ENCODE data around the gene CEMIP. TPM values are rescaled to one million over a fixed set of nuclear protein-coding genes. Genes with fewer than 3 reads are reported as not detected.

The CEMIP gene
- total and polyA plus RNA-seq, 2 of the 13 experiments (the other 11 are each of a cell fraction or from before 2014, with no cell fraction given) = 4.3 to 28.5 TPM

GRCh38 chr15:80888846-80889245 lies 109.7 kb downstream of the CEMIP start:
- ChIA-PET CTCF (ENCODE audit: low intra/inter-chr PET ratio, low total read pairs) (no interaction called here), POLR2A (no interaction called here)
- no peak overlapping the region for H3K27ac ChIP-seq (ENCODE audit: extremely low read length, insufficient read depth, low read length)
- WGBS (ENCODE audit: low lambda C conversion rate) = 93% methylated on average over 3 of the region's 3 CpGs
- intact Hi-C loops (cut with micrococcal nuclease; ENCODE audit: unreplicated experiment) = no loop called here
- no TSS peak for BruUV-seq (replicated peaks)
- no peak overlapping the region for H3K4me3 ChIP-seq (replicated peaks in 1 of 3; ENCODE audit: insufficient read depth in 1 of 3, low read depth in 2 of 3, low read length in 3 of 3)
- H3K9ac ChIP-seq (ENCODE audit: insufficient read depth, low read depth, low read length) = no peak overlapping the region
- H3K27me3 ChIP-seq (ENCODE audit: control insufficient read depth in 1 of 2, insufficient read depth in 2 of 2, low read length in 2 of 2) = no peaks in the 10 kb centered on the region
- ATAC-seq = no peak
- no peaks in the 10 kb centered on the region for H3K4me1 ChIP-seq (ENCODE audit: insufficient read depth, low read length)
- TF ChIP-seq, protein P1, sequence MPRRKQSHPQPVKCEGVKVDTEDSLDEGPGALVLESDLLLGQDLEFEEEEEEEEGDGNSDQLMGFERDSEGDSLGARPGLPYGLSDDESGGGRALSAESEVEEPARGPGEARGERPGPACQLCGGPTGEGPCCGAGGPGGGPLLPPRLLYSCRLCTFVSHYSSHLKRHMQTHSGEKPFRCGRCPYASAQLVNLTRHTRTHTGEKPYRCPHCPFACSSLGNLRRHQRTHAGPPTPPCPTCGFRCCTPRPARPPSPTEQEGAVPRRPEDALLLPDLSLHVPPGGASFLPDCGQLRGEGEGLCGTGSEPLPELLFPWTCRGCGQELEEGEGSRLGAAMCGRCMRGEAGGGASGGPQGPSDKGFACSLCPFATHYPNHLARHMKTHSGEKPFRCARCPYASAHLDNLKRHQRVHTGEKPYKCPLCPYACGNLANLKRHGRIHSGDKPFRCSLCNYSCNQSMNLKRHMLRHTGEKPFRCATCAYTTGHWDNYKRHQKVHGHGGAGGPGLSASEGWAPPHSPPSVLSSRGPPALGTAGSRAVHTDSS (CRISPR knock-in tag; conservative IDR thresholded peaks at IDR 0.05) = no peak
- TF ChIP-seq, protein P2, sequence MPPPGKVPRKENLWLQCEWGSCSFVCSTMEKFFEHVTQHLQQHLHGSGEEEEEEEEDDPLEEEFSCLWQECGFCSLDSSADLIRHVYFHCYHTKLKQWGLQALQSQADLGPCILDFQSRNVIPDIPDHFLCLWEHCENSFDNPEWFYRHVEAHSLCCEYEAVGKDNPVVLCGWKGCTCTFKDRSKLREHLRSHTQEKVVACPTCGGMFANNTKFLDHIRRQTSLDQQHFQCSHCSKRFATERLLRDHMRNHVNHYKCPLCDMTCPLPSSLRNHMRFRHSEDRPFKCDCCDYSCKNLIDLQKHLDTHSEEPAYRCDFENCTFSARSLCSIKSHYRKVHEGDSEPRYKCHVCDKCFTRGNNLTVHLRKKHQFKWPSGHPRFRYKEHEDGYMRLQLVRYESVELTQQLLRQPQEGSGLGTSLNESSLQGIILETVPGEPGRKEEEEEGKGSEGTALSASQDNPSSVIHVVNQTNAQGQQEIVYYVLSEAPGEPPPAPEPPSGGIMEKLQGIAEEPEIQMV (CRISPR knock-in tag; IDR thresholded peaks at IDR 0.05; ENCODE audit: low read depth) = no peak
- no peak for TF ChIP-seq IKZF5 (CRISPR knock-in tag; IDR thresholded peaks at IDR 0.05)
- TF ChIP-seq HNRNPK (IDR thresholded peaks at IDR 0.05; ENCODE audit: low read depth, low read length, poor library complexity, severe bottlenecking) = no peak
- no peaks in the 10 kb centered on the region for H3K79me2 ChIP-seq (ENCODE audit: insufficient read depth, low read length)
- H3K9me3 ChIP-seq (ENCODE audit: low read length) = no peaks in the 10 kb centered on the region
- no peak overlapping the region for H3K4me2 ChIP-seq (ENCODE audit: low read depth, low read length)
- FAIRE-seq = no peak
- peaks cover 11 to 69% of the 10 kb centered on the region in 2 experiments for H3K36me3 ChIP-seq (replicated peaks in 1 of 2; ENCODE audit: control insufficient read depth in 1 of 2, insufficient read depth in 2 of 2, low read length in 2 of 2)
- no peaks in the 10 kb centered on the region for H4K20me1 ChIP-seq (ENCODE audit: insufficient read depth, low read length)
- in situ Hi-C loops (cut with HindIII; ENCODE audit: extremely low pct_ligation_motif_present, low pct_unique_long_range_greater_than_20kb) = no loop called here
- no peak for DNase-seq (ENCODE audit: low spot score)
- no peak overlapping the region for H2AFZ ChIP-seq (ENCODE audit: low read length)
